Endodermal cell (in vitro differentiated cells): ENCODE results near the gene HNMT. TPM values are rescaled to one million over a fixed set of nuclear protein-coding genes. Genes with fewer than 3 reads are reported as not detected.

Experiments used
- DNase-seq: peaks from one replicate; pipeline ENCODE4 v3.0.0-alpha.2; 2017
- H3K27ac ChIP-seq: 2 replicates; pipeline ENCODE4 v1.5.1; 2013; ENCODE audit warnings: mild to moderate bottlenecking, low read depth, low read length, moderate library complexity
- H3K27me3 ChIP-seq: 2 replicates; pipeline ENCODE4 v1.6.1; 2013; ENCODE audit warnings: mild to moderate bottlenecking, low read length, moderate library complexity; ENCODE audit not compliant: insufficient read depth, control insufficient read depth, poor library complexity, severe bottlenecking
- H3K36me3 ChIP-seq: 2 replicates; pipeline ENCODE4 v1.7.0; 2013; ENCODE audit warnings: mild to moderate bottlenecking, low read length, moderate library complexity; ENCODE audit not compliant: control insufficient read depth, insufficient read depth
- H3K4me1 ChIP-seq: one replicate; pipeline ENCODE4 v1.7.0; 2013; ENCODE audit warnings: low read length; ENCODE audit not compliant: control insufficient read depth, insufficient read depth
- H3K4me3 ChIP-seq: 2 replicates; pipeline ENCODE4 v1.5.1; 2013; ENCODE audit warnings: mild to moderate bottlenecking, low read length, moderate library complexity
- H3K9ac ChIP-seq: 2 replicates; pipeline ENCODE4 v1.6.1; 2013; ENCODE audit warnings: mild to moderate bottlenecking, low read length, moderate library complexity; ENCODE audit not compliant: poor library complexity, severe bottlenecking; ENCODE audit errors: extremely low read depth
- H3K9me3 ChIP-seq: 2 replicates; pipeline ENCODE4 v1.6.1; 2013; ENCODE audit warnings: mild to moderate bottlenecking, low read length, moderate library complexity; ENCODE audit not compliant: control insufficient read depth
- H3K27ac Mint-ChIP-seq: 2 replicates; pipeline ENCODE4 v1.8.0; 2020; ENCODE audit warnings: mixed read lengths
- H3K27me3 Mint-ChIP-seq: 2 replicates; pipeline ENCODE4 v1.8.0; 2021; ENCODE audit warnings: mild to moderate bottlenecking, mixed read lengths; ENCODE audit not compliant: insufficient read depth
- H3K36me3 Mint-ChIP-seq: 2 replicates; pipeline ENCODE4 v1.8.0; 2020; ENCODE audit warnings: low read depth, mixed read lengths
- H3K4me1 Mint-ChIP-seq: 2 replicates; pipeline ENCODE4 v1.8.0; 2020; ENCODE audit warnings: mixed read lengths
- H3K4me3 Mint-ChIP-seq: 2 replicates; pipeline ENCODE4 v1.8.0; 2020; ENCODE audit warnings: mild to moderate bottlenecking, moderate library complexity, mixed read lengths
- H3K9me3 Mint-ChIP-seq: 2 replicates; pipeline ENCODE4 v1.8.0; 2020; ENCODE audit warnings: mild to moderate bottlenecking, mixed read lengths
- CTCF ChIP-seq: fragments of 200-600 bp; sonication (generic); conservative IDR thresholded peaks from 2 replicates; pipeline ENCODE4 v1.5.0; 2021; ENCODE audit warnings: antibody characterized with exemption, mild to moderate bottlenecking
- WGBS, 2 experiments: methylation state at CpG; one replicate each; pipeline versions ENCODE4 v1.1.5 to v1.1.7; 2013; ENCODE audit warnings: missing lambda C conversion rate in 2 of 2, mixed read lengths in 1 of 2; ENCODE audit not compliant: insufficient coverage in 1 of 2, insufficient read length in 1 of 2; 5-methylcytosine and 5-hydroxymethylcytosine counted together
- total RNA-seq, 2 donors: library from RNA; stranded (reverse); fragmentation: NEBNext Ultra II Directional in 1 of 2; extraction: Animal tissue kit (Norgen Biotek cat#: 25700) in 1 of 2; gene quantifications; 2 replicates in 1 of 2; 3 replicates in 1 of 2; pipeline ENCODE4 v1.2.1, GENCODE V29; 2021

The HNMT gene
- total RNA-seq, 2 donors from 2014 or later: 10.6 to 18.0 TPM

- 100% methylated on average over 4 of the region's 4 CpGs; no CpG with 5 or more reads in 1 of the 2 experiments for WGBS, 2 experiments
- peaks cover 6% of the 10 kb centered on the region for H3K36me3 Mint-ChIP-seq
- no peaks in the 10 kb centered on the region for H3K4me1 ChIP-seq
- H3K27me3 ChIP-seq: no peaks in the 10 kb centered on the region
- no peak for DNase-seq
- no peak overlapping the region for H3K27ac ChIP-seq
- H3K4me3 Mint-ChIP-seq: no peak overlapping the region
- no peak for TF ChIP-seq CTCF
- no peak overlapping the region for H3K4me3 ChIP-seq
- H3K36me3 ChIP-seq: no peaks in the 10 kb centered on the region
- H3K9me3 Mint-ChIP-seq: peaks cover 18% of the 10 kb centered on the region
- no peaks in the 10 kb centered on the region for H3K27me3 Mint-ChIP-seq
- H3K9me3 ChIP-seq: no peaks in the 10 kb centered on the region
- H3K27ac Mint-ChIP-seq: no peak overlapping the region
- no peaks in the 10 kb centered on the region for H3K4me1 Mint-ChIP-seq
- H3K9ac ChIP-seq: no peak overlapping the region
These were observed 33.5 kb downstream of the HNMT start for GRCh38 chr2:137997733-137998132.

- H3K27me3 ChIP-seq: no peaks in the 10 kb centered on the region
- H3K27ac Mint-ChIP-seq: no peak overlapping the region
- no peak overlapping the region for H3K27ac ChIP-seq
- no peak for DNase-seq
- 92 to 100% methylated on average over 1 of the region's 1 CpG for WGBS, 2 experiments
- no peaks in the 10 kb centered on the region for H3K36me3 Mint-ChIP-seq
- H3K4me3 ChIP-seq: no peak overlapping the region
- no peak overlapping the region for H3K4me3 Mint-ChIP-seq
- H3K9me3 ChIP-seq: no peaks in the 10 kb centered on the region
- TF ChIP-seq CTCF: no peak
- no peaks in the 10 kb centered on the region for H3K4me1 Mint-ChIP-seq
- no peaks in the 10 kb centered on the region for H3K36me3 ChIP-seq
- no peaks in the 10 kb centered on the region for H3K27me3 Mint-ChIP-seq
- no peak overlapping the region for H3K9ac ChIP-seq
- H3K4me1 ChIP-seq: no peaks in the 10 kb centered on the region
- peaks cover 14% of the 10 kb centered on the region for H3K9me3 Mint-ChIP-seq
These were observed 34.2 kb downstream of the HNMT start for GRCh38 chr2:137998503-137998902.

- H3K4me3 Mint-ChIP-seq: no peak overlapping the region
- H3K4me1 ChIP-seq: no peaks in the 10 kb centered on the region
- no peaks in the 10 kb centered on the region for H3K27me3 Mint-ChIP-seq
These were observed 35.0 kb downstream of the HNMT start for GRCh38 chr2:137999273-137999672.

More at GRCh38 chr2:137999273-137999672, 35.0 kb downstream of the HNMT start:
- H3K36me3 ChIP-seq: no peaks in the 10 kb centered on the region
- Mint-ChIP-seq H3K27ac (no peak overlapping the region), H3K36me3 (no peaks in the 10 kb centered on the region), H3K4me1 (no peaks in the 10 kb centered on the region), H3K9me3 (peaks cover 9% of the 10 kb centered on the region)
- no peak for DNase-seq
- TF ChIP-seq CTCF: no peak
- WGBS, 2 experiments: 97 to 100% methylated on average over 1 of the region's 1 CpG
- no peak overlapping the region for H3K27ac ChIP-seq
- H3K9me3 ChIP-seq: no peaks in the 10 kb centered on the region
- no peak overlapping the region for H3K4me3 ChIP-seq
- H3K27me3 ChIP-seq: no peaks in the 10 kb centered on the region
- H3K9ac ChIP-seq: no peak overlapping the region
